Keratinocyte (primary cell): ENCODE measurements around the gene SCNN1A.

Source experiments
- EZH2 ChIP-seq: IDR thresholded peaks from one replicate; pipeline ENCODE4 v1.6.1; 2012; ENCODE audit warnings: inconsistent platforms, mild to moderate bottlenecking, low read length, moderate library complexity
- TF ChIP-seq, protein P1 (sequence below), 3 experiments: IDR thresholded peaks in 1 of 3; conservative IDR thresholded peaks in 1 of 3; optimal IDR thresholded peaks in 1 of 3; 2 replicates in 2 of 3; 3 replicates in 1 of 3; pipeline versions ENCODE3 to v1.5.1; 2011; ENCODE audit warnings: low read length in 3 of 3, mild to moderate bottlenecking in 3 of 3, moderate library complexity in 2 of 3, control low read depth in 1 of 3, inconsistent platforms in 1 of 3; ENCODE audit not compliant: insufficient read depth in 2 of 3; ENCODE audit errors: extremely low read depth in 1 of 3

GRCh38 chr12:6336889-6337853 lies 38.2 kb downstream of the SCNN1A start:
- TF ChIP-seq, protein P1, sequence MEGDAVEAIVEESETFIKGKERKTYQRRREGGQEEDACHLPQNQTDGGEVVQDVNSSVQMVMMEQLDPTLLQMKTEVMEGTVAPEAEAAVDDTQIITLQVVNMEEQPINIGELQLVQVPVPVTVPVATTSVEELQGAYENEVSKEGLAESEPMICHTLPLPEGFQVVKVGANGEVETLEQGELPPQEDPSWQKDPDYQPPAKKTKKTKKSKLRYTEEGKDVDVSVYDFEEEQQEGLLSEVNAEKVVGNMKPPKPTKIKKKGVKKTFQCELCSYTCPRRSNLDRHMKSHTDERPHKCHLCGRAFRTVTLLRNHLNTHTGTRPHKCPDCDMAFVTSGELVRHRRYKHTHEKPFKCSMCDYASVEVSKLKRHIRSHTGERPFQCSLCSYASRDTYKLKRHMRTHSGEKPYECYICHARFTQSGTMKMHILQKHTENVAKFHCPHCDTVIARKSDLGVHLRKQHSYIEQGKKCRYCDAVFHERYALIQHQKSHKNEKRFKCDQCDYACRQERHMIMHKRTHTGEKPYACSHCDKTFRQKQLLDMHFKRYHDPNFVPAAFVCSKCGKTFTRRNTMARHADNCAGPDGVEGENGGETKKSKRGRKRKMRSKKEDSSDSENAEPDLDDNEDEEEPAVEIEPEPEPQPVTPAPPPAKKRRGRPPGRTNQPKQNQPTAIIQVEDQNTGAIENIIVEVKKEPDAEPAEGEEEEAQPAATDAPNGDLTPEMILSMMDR (optimal IDR thresholded peaks at IDR 0.05 in 1 of 3, IDR thresholded peaks at IDR 0.05 in 1 of 3, conservative IDR thresholded peaks at IDR 0.05 in 1 of 3; ENCODE audit: extremely low read depth in 1 of 3, insufficient read depth in 2 of 3, low read length in 3 of 3) = no peak
- no peak for TF ChIP-seq EZH2
